K562 (cell line): ENCODE data around the gene KCNK3.

ENCODE experiments used
- JUNB ChIP-seq: fragments of 450-650 bp; formaldehyde crosslinking; conservative IDR thresholded peaks from 2 replicates; pipeline ENCODE4 v1.4.0; 2020; ENCODE audit warnings: mild to moderate bottlenecking
- KLF13 ChIP-seq: fragments of 450-650 bp; IDR thresholded peaks from 2 replicates; pipeline ENCODE4 v1.6.1; 2016; ENCODE audit warnings: missing genetic modification characterization, low read depth, mild to moderate bottlenecking, missing compliant biosample characterization, moderate library complexity, borderline replicate concordance
- POLR2A ChIP-seq: fragments of 450-650 bp; conservative IDR thresholded peaks from 2 replicates; pipeline ENCODE4 v1.6.1; 2016
- PTRF ChIP-seq: fragments of 450-650 bp; IDR thresholded peaks from 2 replicates; pipeline ENCODE4 v1.6.1; 2016; ENCODE audit warnings: mild to moderate bottlenecking, missing genetic modification characterization, missing compliant biosample characterization
- TAF1 ChIP-seq: IDR thresholded peaks from 2 replicates; pipeline ENCODE4 v1.6.1; 2011; ENCODE audit warnings: mild to moderate bottlenecking, low read length, moderate library complexity; ENCODE audit not compliant: insufficient read depth, control insufficient read depth, severe bottlenecking; ENCODE audit errors: extremely low read depth
- ZNF644 ChIP-seq: fragments of 200-800 bp; sonication (Bioruptor generic); IDR thresholded peaks from 2 replicates; pipeline ENCODE4 v1.6.1; 2016; ENCODE audit warnings: low read depth, missing genetic modification characterization, missing compliant biosample characterization
- TF ChIP-seq, protein P1 (sequence below): IDR thresholded peaks from 2 replicates; pipeline ENCODE4 v1.6.1; 2016; ENCODE audit warnings: missing genetic modification characterization, missing compliant biosample characterization

DNA sequence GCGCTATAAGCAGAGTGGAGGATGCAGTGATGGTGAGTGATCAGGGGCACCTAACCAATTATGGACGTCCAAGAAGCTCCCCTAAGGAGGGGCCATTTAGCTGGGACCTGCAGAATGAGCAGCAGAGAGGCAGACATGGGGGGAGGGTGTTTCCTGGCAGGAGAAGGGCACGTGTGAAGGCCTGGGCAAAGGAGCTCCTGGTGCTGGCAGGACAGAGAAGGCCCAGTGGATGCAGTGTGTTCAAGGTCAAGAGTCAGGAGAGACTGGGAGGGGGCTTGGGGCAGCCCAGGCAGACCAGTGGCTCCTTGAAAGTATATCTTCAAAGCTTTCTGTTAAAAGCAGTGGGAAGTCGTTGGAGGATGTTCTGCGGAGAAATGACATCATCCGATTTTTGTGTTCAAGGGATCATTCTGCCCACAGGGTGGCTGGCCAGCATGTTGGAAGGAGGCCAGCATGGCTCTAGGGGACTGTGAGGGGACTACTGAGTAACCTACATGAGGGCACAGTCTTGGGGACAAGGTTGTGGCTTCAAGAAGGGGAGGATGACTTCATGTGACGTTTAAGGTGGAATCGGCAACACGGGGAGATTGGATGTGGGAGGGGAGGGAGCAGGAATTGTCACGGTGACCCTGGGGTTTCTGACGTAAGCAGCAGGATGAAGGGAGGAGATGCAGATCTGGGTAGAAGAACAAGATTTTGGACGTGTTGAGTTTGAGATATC is 42.4 kb upstream of the KCNK3 start:
- no peak for TF ChIP-seq KLF13 (tag)
- no peak for TF ChIP-seq JUNB (CRISPR knock-in tag)
- TF ChIP-seq ZNF644 (tag): no peak
- no peak for TF ChIP-seq PTRF
- no peak for TF ChIP-seq TAF1
- no peak for TF ChIP-seq POLR2A
- TF ChIP-seq, protein P1, sequence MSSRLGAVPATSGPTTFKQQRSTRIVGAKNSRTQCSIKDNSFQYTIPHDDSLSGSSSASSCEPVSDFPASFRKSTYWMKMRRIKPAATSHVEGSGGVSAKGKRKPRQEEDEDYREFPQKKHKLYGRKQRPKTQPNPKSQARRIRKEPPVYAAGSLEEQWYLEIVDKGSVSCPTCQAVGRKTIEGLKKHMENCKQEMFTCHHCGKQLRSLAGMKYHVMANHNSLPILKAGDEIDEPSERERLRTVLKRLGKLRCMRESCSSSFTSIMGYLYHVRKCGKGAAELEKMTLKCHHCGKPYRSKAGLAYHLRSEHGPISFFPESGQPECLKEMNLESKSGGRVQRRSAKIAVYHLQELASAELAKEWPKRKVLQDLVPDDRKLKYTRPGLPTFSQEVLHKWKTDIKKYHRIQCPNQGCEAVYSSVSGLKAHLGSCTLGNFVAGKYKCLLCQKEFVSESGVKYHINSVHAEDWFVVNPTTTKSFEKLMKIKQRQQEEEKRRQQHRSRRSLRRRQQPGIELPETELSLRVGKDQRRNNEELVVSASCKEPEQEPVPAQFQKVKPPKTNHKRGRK (tag): no peak
